NCI-H2196 (cell line): ENCODE measurements around the gene LMX1B.

Source experiments
- DNase-seq: peaks from one replicate; lab custom pipeline; 2025; ENCODE audit not compliant: unreplicated experiment; lab: John Stamatoyannopoulos, UW

The LMX1B gene

GRCh38 chr9:126604059-126605055 lies 9.4 kb upstream of the LMX1B start:
- DNase-seq = no peak

DNA sequence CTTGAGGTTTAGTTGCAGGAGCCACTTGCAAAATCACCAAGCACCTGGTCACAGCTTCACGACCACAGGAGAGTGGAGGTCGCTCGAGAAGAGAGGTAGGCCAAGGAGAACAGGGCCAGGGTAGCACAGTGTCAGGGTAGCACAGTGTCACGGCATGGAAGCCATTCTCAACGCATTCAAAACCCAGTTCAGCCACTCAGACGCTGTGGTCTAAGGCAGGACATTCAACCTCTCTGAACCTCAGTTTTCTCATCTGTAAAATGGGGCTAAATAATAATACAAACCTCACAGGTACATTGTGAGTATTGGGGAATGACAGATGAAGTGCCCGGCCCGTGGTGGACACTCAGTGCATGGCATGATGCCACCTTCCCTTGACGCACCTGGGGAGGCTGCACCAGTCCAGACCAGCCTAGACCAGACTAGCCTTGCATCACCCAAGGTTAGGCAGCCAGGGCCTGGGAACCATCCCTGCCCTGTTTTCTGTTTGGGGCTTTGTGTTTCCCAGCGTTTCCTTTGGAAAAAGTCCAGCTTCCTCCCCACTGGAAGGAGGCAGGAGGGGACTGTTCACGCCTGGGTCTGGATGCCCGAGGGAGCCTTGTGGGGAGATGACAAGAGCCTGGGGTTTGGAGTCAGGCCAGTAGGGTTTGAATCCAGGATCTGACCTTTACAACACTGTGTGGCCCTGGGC lies 7.8 kb upstream of the LMX1B start:
- no peak for DNase-seq

GRCh38 chr9:126606483-126606870 lies 7.3 kb upstream of the LMX1B start:
- no peak for DNase-seq

DNA sequence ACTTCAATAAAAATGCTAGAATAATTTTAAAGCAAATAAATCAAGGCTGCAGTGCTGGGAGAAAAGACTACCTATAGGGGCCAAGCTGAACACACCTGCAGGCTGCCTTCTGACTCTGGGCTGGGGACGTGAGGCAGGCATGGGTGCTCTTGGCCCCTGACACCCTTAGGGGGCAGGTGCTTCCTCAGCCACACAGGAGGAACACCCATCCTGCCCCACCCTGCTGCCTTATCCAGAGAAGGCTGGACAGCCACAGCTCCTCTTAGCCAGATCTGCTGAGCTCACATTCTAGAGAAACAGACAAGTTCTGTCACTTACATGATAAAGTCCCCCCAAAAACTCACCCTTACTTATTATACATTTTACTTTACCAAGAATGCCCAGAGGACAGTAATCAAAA lies 6.6 kb upstream of the LMX1B start:
- no peak for DNase-seq

DNA sequence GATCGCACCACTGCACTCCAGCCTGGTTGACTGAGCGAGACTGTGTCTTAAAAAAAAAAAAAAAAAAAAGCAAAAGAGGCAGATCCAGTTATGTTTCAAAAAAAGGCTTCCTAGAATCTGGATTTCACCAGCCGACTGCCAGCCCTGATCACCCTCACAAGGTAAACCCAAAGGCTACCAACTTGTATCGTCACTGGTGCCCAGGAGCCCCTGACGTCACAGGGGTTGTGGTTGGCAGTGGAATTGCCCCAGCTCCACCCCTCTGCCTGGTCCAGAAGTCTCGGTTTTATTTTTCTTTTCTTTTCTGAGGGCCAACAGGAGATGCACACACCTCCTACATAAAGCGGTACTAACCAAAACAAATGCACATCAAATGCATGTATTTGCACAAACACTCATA lies 6.0 kb upstream of the LMX1B start:
- no peak for DNase-seq

DNA sequence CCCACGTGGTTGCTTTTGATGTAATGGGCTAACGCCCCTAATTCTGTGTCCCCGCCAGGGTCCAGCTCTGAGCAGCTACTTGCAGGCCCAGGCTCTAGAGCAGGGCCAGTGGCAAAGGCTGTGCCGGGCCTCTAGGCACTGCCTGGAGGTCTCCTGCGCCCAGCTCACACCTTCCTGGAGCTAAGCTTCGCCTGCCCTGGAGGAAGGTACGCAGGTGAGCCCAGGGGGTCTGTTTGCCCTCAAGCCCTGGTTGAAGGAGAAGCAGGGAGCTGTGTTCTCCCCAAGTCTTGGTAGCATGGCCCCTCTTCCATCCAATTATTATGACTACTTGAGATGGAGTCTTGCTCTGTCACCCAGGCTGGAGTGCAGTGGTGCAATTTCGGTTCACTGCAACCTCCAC lies 5.2 kb upstream of the LMX1B start:
- DNase-seq = no peak

DNA sequence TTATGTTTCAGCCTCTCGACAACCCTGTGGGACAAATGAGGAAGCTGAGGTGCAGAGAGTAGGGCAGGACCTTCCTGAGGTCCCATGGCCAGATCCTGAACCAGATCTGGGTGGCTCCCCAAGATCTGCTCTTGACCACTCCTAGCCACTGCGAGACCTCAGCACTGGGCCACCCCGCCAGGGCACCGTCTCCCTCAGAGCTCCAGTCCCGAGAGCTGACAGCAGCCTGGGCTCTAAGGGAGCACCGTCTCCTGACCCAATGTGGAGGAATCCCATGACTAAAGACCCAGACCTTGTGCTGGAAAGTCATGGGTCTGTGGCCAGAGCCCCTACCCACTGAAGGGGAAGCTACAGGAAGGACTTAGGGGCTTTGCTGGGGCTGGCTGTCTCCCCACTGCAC lies 4.5 kb upstream of the LMX1B start:
- no peak for DNase-seq

GRCh38 chr9:126609711-126610388 lies 3.9 kb upstream of the LMX1B start:
- DNase-seq = no peak

DNA sequence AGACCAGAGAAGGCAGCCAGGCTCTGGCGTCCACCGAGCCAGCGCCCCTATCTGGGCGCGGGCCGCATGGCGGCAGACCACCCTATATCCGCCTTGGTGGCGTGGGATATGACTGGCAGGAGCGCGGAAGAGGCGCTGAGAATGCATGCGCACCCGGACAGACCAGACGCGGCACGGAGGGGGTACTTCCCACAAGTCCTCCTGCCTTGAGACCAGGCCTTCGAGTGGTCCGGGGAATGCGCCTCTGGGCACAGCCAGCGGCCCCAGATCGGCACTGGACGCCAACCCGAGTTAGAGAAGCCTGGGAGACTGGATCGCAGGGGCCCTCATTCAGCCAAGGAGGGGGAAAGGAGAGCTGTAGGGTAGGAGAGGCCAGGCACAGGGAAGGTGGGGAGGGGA lies 2.5 kb upstream of the LMX1B start:
- no peak for DNase-seq

DNA sequence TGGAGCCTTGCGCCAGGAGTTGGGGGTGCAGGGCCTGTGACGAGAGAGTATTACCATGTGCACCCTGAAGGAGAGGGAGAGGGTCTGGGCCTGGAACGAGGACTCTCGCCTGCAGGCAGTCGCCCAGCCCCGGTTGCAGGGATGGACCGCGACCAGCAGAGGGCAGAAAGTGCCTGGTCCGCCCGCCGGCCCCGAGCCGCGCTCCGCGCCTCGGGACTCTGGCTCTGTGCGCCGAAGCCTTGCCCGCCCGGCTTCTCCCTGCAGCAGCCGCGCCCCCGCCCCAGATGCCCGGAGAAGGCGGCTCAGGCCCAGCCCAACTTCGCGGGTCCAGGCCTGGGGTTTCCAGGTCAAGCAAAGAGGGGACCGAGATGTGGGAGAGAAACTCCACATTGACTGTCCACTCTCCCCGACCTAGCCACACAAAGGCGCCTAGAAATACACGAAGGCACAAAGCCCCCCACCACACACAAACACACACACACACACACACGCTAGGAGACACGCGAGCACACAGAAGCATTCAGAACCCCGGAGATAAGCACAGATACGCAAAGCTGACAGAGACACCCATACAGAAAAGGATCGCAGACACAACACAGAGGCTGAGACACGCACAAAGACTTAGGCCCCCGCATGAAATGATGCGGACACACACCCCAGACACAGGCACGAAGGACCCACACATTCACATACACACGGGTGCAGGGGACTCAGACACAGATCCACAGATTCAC lies 2.0 kb upstream of the LMX1B start:
- DNase-seq = peak; percentile 84

DNA sequence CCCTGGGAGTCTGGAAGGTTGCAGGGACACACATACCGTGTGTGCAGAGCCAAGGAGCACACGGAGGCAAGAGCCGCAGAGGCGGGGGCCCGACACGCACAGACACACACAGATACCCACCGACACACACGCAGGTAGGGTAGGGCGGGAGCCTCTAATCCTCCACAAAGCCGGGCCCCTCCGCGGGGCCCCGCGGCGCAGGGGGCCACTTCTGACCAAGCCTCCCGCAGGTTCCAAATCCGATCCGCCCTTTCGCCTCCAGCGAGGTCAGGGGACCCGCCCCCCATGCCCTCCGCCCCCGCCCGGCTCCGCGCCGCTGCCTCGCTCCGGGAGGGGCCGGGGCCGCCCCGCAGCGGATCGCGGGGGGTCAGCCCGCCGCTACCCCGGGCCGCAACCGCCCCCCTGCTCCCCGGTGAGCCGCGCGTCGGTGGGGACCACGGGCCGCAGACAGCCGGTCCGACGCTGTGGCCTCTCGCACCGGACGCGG lies 1.4 kb upstream of the LMX1B start:
- DNase-seq = no peak

DNA sequence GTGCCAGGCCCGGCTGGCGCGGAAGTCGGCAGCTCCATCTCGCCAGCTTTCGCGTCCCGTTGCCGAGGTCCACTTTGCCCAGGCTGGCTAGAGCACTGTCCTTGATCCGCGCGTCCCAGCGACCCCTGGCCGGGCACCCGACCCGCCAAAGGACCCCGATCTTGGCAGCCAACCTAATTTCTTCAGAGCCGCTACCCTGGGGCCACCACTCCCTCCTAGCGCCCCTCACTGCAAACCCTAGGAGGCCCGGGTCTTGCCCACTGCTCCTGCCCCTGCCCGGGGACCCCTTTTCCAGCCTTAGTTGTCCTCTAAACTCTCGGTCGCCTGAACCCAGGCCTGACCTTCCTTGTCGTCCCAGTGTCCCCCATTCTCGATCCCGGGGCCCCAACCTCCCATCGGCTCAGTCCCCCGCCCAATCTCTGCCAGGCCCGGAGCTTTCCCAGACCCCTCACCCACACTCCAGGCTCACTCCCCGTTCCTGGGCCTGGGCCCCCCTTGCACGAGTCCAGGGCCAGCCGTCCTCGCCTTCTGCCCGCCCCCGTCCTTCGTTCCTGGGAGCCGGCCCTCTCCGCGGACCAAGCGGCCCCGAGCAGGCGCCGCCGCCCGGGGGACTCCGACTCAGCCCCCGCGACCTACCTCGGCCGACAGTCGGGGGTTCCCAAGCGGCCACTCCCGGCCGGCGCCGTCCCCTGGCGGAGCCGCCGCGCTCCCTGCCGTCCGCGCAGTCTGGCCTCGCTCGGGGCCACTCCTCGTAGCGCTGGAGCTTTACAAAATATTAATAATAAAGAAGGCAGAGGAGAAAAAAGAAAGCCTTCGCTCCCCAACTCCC lies 701 bp upstream of the LMX1B start:
- DNase-seq = peak; percentile 7

GRCh38 chr9:126614088-126614454 lies 343 bp downstream of the LMX1B start:
- DNase-seq = peak; percentile 36

DNA sequence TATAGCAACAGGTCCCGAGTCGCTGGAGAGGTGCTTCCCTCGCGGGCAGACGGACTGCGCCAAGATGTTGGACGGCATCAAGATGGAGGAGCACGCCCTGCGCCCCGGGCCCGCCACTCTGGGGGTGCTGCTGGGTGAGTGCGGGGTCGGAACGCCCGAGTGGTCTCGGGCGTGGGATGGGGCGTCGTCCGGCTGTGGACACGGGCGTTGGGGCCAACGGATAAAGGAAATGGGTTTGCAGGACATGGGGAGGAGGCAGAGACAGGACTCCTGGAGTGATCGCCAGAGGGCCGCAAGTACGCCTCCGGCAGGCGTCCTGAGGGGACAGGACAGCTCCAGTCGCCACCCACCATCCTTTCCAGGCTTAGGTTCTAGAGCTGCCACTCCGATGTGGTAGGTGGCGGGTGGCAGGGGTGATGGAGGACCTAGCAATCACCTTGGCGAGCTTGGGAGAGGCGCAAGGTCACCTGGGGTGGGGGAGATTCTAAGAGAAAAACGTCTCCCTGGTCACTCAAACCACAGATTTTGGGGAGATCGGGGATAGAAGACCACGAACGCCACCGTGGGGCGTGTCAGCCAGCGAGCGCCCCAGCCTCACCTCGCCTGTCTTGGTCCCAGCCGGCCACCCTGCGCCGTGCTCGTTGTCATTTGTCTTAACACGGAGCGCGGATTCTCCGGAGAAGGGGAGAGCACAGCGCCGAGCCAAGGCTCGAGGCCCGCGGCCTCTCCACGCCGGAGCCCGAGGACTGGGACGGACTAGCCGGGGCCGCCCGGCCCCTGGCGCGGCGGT lies 922 bp downstream of the LMX1B start:
- no peak for DNase-seq

DNA sequence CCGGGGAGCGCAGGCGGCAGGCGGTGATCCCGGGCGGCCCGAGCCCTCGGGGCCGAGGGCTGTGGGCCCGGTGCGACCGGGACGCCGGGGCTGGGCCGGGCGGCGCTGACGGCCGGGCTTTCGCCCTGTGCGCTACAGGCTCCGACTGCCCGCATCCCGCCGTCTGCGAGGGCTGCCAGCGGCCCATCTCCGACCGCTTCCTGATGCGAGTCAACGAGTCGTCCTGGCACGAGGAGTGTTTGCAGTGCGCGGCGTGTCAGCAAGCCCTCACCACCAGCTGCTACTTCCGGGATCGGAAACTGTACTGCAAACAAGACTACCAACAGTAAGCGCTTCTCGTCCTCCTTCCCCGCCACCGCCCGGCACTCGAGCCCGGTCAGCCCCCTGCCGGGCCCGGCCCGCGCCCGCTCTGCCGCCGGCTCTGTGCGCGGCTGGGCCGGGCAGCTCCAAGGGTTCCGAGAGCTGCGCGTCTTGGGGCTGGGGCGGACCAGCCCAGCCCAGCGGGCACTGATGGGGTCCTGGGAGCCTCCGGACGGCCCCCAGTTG lies 1.6 kb downstream of the LMX1B start:
- DNase-seq = no peak

DNA sequence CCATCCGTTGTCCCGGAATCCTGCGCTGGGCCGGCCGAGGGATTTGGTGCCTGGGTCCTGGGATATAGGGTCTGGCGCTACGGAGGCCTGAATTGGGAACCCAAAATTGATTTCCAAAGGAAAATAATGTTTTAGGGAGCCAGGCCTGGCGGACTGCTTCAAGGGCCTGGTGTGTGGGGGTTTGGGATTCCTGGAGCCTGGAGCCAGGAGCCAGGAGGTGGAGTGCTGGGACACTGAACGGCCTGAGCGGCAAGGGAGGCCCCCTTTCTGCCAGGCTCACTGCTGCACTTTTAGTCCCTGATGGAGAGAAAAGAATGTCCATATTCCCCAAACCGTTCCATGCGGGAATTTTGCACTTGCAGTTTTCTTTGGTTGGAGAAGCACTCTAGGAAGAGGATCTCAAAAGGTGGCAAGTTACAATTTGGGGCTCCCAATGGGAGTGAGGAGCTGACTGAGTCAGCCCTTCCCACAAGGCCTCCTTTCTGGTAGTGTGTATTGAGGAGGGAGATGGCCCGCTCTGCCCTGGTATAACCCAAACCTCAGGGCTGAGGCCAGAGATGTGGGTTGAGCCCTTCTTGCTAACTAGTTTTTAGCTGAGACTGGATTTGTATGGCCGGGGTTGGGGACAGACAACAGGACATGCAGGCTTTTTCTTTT lies 2.2 kb downstream of the LMX1B start:
- DNase-seq = no peak

GRCh38 chr9:126616521-126616976 lies 2.8 kb downstream of the LMX1B start:
- no peak for DNase-seq
